Endothelial cell of umbilical vein (primary cell): ENCODE measurements around the gene CATSPER3. TPM values are rescaled to one million over a fixed set of nuclear protein-coding genes. Genes with fewer than 3 reads are reported as not detected.

Experiments
- microRNA counts: library from miRNA; unstranded; fragments of <30 nt; microRNA quantifications from one replicate; lab custom pipeline; 2016
- microRNA-seq: library from miRNA; unstranded; fragments of <30 nt; microRNA quantifications from one replicate; pipeline ENCODE4 v1.2.0, GENCODE V29; 2021; ENCODE audit warnings: borderline number of aligned reads, borderline replicate concordance
- polyA plus RNA-seq, 4 experiments: library from polyadenylated mRNA; depleted of rRNA in 3 of 4; stranded (reverse) in 3 of 4; unstranded in 1 of 4; fragments of >200 nt; gene quantifications; 2 replicates each; pipeline versions ENCODE4 v1.2.1 to v1.2.3, GENCODE V29; 2011 to 2012; ENCODE audit warnings: missing spikeins in 1 of 4
- small RNA-seq: library from RNA; depleted of rRNA; stranded (forward); fragments of <200 nt; gene quantifications from one replicate; pipeline ENCODE3, GENCODE V24; 2012; ENCODE audit warnings: low replicate concordance, low read depth; ENCODE audit not compliant: insufficient read depth, insufficient read length
- total RNA-seq: library from RNA; stranded (reverse); gene quantifications from 2 replicates; pipeline ENCODE4 v1.2.3, GENCODE V29; 2021

CATSPER3 gene
- total and polyA plus RNA-seq, 2 donors (not counting 3 experiments of a cell fraction or from before 2014, with no cell fraction given) = 0.43 to 0.71 TPM

MicroRNAs encoded within 50 kb of the gene (microRNA counts, 767-probe panel; counts per million panel counts)
- microRNA hsa-miR-4461 (lab: Ali Mortazavi, UCI) = 723 counts per million, percentile 96 among the panel's probes with 10 or more counts

Small RNA genes lying within 50 kb of the gene (microRNA-seq; reads per million reads assigned to microRNA genes)
- gene MIR4461 = not detected

Small RNA genes lying within 50 kb of the gene (small RNA-seq; reads per million reads assigned to genes)
- gene MIR4461 (not detected), gene MTND3P25 (12.9 reads per million, percentile 68 among the genes with 10 or more reads in this experiment), gene MTND4LP30 (not detected)

Other genes with a start within 250 kb of the CATSPER3 start
- gene CAMLG, start 229.4 kb upstream of the CATSPER3 start, total RNA-seq = 32.9 and 33.3 TPM in 2 replicates
- 10.2 and 14.7 TPM in 2 replicates for gene CAMLG, start 229.4 kb upstream of the CATSPER3 start, polyA plus RNA-seq
- 58.0 and 65.2 TPM in 2 replicates for gene DDX46, start 209.1 kb upstream of the CATSPER3 start, total RNA-seq
- gene DDX46, start 209.1 kb upstream of the CATSPER3 start, polyA plus RNA-seq = 8.8 and 16.0 TPM in 2 replicates
- gene C5orf24, start 121.9 kb upstream of the CATSPER3 start, total RNA-seq = 56.0 and 56.2 TPM in 2 replicates
- gene C5orf24, start 121.9 kb upstream of the CATSPER3 start, polyA plus RNA-seq = 16.4 and 21.7 TPM in 2 replicates
- gene TXNDC15, start 93.5 kb upstream of the CATSPER3 start, total RNA-seq = 49.7 and 68.6 TPM in 2 replicates
- 57.2 and 63.0 TPM in 2 replicates for gene TXNDC15, start 93.5 kb upstream of the CATSPER3 start, polyA plus RNA-seq
- gene PCBD2, start 62.8 kb upstream of the CATSPER3 start, total RNA-seq = 10.0 and 10.7 TPM in 2 replicates
- 4.0 and 4.2 TPM in 2 replicates for gene PCBD2, start 62.8 kb upstream of the CATSPER3 start, polyA plus RNA-seq
- gene PITX1, start 66.3 kb downstream of the CATSPER3 start, total RNA-seq = 0.42 and 6.0 TPM in 2 replicates
- 0.48 and 0.65 TPM in 2 replicates for gene PITX1, start 66.3 kb downstream of the CATSPER3 start, polyA plus RNA-seq